HG03432 (cell line): ENCODE results near the gene FTO.

ENCODE experiments used
- ATAC-seq: cut with Tn5 transposase; IDR thresholded peaks from one replicate; pipeline ENCODE4 v1.9.1; 2021; ENCODE audit warnings: mild to moderate bottlenecking, moderate library complexity; ENCODE audit not compliant: unreplicated experiment

FTO gene

GRCh38 chr16:53780051-53780450 is 76.1 kb downstream of the FTO start:
- ATAC-seq: no peak

GRCh38 chr16:53781023-53781605 is 77.2 kb downstream of the FTO start:
- ATAC-seq: no peak

- no peak for ATAC-seq
Observed at GRCh38 chr16:53782148-53782547, 78.2 kb downstream of the FTO start.

GRCh38 chr16:53784291-53784690 is 80.3 kb downstream of the FTO start:
- no peak for ATAC-seq

- ATAC-seq: no peak
Observed at GRCh38 chr16:53785044-53785443, 81.1 kb downstream of the FTO start.

- ATAC-seq: no peak
Observed at GRCh38 chr16:53785916-53786315, 82.0 kb downstream of the FTO start.

GRCh38 chr16:53787423-53787822 is 83.5 kb downstream of the FTO start:
- no peak for ATAC-seq

- ATAC-seq: no peak
Observed at GRCh38 chr16:53789137-53789536, 85.2 kb downstream of the FTO start.

- no peak for ATAC-seq
Observed at GRCh38 chr16:53792161-53792951, 88.4 kb downstream of the FTO start.

GRCh38 chr16:53803451-53803850 is 99.5 kb downstream of the FTO start:
- no peak for ATAC-seq

- no peak for ATAC-seq
Observed at GRCh38 chr16:53803998-53804397, 100.0 kb downstream of the FTO start.

- no peak for ATAC-seq
Observed at GRCh38 chr16:53804467-53804866, 100.5 kb downstream of the FTO start.

GRCh38 chr16:53805113-53805512 is 101.2 kb downstream of the FTO start:
- no peak for ATAC-seq

- ATAC-seq: no peak
Observed at GRCh38 chr16:53805752-53806151, 101.8 kb downstream of the FTO start.

- ATAC-seq: no peak
Observed at GRCh38 chr16:53809088-53809932, 105.4 kb downstream of the FTO start.

GRCh38 chr16:53812914-53813313 is 109.0 kb downstream of the FTO start:
- ATAC-seq: no peak

GRCh38 chr16:53814801-53815200 is 110.8 kb downstream of the FTO start:
- ATAC-seq: no peak

- ATAC-seq: no peak
Observed at GRCh38 chr16:53816211-53816836, 112.4 kb downstream of the FTO start.

- no peak for ATAC-seq
Observed at GRCh38 chr16:53817117-53817755, 113.3 kb downstream of the FTO start.

- ATAC-seq: no peak
Observed at GRCh38 chr16:53817812-53818550, 114.0 kb downstream of the FTO start.
